Activated CD8-positive, alpha-beta memory T cell treated with anti-CD3 and anti-CD28 coated beads for 48 hours (primary cell): ENCODE data around the gene CHRNA4.
"Not testable (repeated sequence)": the region's sequence is repeated elsewhere in the genome, so short reads cannot be mapped to it uniquely, and the experiment has no call there.

ENCODE experiments used
- DNase-seq, 3 experiments: peaks; one replicate each; pipeline ENCODE4 v3.0.0-alpha.2; 2020; ENCODE audit warnings: low read depth in 2 of 3, low spot score in 2 of 3

Gene CHRNA4

DNA sequence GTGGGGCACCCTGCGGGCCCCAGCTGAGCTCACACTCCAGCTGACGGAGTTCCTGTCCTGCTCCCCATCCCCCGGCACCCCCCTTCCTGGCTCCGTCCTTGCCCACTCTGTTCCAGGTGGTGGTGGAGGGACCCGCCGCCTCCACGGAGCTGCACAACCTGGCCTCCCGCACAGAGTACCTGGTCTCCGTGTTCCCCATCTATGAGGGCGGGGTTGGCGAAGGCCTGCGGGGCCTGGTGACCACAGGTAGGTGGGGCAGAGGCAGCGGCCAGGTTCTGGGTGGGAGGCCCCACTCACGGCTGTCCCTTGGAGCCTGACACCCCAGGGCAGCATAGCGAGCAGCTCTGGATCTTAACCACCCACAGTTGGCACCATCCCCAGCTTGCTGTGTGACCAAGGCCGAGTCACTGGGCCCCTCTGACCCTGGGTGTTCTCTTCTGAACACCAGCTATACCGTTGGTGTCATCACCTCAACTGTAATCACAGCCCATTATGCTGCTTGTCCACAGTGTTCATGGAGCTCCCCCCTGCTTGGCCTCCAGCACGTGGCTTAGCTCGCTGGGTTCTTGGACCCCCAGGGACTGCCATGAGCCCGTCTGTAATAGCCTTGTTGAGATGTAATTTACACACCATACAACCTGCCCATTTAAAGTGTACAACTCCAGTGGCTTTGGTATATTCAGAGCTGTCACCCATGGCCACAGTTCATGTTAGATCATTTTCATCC, 50.7 kb downstream of the CHRNA4 start:
- no peak for DNase-seq

DNA sequence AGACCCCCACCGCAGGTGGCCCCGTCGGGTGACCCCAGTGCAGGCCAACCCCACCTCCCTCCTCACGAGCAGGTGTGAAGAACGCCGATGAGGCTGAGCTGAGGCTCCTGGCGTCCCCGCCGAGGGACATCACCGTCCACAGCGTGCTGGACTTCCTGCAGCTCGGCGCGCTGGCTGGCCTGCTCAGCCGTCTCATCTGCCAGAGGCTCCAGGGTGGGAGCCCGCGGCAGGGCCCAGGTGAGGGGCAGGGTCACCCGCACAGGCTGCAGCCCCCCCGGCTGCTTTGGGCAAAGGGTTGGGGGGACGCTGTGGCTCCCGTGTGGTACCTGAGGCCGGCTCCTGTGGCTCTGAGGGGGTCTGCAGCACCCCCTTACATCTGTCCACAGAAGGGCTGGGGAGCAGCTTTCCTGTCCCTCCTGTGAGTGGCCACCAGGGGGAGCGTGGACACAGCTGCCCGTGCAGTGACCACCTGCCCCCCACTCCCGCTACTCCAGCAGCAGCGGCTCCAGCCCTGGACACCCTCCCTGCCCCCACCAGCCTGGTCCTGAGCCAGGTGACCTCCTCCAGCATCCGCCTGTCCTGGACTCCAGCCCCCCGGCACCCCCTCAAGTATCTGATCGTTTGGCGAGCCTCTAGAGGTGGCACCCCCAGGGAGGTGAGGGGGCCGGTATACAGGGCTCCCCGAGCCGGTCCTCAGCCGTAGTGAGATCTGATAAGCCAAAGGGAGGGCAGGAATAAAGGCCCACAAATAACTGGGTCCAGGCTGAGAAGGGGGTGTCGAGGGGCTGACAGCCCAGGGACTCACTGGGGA, 51.7 kb downstream of the CHRNA4 start:
- peak in 1 of 3 experiments; percentile 14 for DNase-seq

DNA sequence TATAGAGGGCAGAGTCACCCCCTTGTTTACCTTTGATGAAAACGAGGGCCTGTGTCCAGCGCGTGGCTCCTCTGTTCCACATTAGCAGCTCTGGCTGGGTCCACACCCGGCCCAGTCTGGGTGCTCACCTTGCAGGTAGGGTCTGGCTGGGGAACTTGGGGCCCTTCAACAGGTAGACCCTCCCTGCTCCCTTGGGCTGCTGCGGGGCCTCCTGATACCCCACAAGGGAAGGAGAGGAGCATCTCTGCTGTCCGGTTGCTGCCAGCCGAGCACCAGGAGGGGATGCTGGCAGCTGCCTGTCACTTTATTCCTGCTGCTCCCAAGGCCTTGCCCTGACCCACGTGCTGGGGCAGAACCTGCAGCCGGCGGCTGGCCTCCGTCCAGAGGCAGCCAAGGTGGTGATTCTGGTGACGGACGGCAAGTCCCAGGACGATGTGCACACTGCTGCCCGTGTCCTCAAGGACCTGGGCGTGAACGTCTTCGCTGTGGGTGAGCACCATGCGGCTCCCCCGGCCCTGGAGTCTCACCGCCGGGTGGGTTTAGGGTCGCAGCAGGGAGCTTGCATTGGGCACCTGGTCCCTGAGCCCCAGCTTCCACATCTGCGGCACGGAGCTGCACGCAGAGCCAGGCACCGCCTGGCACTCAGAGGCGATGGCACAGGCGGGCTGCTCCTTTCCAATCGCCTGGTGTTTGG, 52.8 kb downstream of the CHRNA4 start:
- no peak for DNase-seq

DNA sequence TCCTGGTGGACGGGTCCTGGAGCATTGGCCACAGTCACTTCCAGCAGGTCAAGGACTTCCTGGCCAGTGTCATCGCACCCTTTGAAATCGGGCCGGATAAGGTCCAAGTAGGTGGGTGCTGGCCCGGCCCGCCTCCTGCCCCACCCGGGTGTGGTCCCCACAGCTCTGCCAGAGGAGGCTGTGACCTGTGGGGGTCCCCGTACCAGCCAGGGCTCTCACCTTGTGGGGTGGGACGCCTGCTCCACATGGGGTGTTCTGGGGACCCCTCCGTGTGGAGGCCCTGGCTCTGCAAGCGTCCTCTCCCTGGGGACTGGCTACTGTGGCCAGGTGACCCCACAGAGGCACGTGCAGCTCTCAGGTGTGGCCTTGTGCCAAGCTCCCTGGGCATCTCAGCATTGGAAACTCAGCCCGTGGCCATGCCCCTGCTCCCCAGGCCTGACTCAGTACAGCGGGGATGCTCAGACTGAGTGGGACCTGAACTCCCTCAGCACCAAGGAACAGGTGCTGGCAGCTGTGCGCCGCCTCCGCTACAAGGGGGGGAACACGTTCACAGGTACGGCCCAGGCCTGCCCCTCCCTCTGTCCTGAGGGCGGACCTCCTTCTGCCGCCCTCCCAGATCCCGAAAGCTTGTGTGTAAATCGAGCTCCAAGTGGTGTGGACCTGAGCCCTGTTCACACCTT, 53.5 kb downstream of the CHRNA4 start:
- DNase-seq = no peak

DNA sequence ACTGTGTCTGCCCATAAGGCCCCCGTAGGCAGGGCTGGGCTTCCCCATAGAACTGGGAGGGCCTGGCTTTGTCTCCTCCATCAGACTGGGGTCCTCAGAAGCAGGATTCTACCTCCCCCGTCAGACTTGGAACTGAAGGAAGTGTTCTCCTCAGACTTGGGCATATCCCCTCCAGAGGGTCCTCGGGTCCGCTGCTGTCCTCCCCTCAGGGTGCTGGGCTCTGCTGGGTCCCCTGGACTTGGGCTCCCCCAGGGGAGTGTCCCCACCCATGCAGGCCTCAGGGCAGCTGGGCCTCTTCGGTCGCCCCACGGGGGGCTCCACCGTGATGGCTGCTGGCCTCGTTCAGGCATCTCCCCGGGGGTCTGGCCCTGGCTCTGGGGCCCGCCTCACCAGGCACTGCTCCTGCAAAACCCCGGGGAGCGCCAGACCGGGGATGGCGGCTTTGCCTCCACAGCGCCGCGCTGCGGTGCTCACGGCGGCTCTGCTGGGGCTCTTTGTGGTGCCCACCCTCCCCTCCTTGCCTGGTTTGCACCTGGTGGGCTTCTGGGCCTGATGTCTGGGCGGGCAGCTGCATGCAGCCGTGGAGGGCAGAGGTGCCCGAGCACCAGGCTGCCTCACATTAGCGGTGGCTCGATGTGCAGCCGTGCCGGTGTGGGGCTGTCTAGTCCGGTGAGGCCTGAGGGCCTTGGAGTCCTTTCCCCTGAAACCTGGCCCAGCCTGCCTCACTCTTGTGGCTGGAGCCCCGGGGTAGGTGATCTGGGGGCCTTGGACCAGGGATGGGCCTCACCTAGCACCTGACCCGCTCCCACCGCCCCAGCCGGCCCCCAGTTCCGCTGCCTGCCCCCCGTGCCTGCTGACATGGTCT, 54.2 kb downstream of the CHRNA4 start:
- no peak for DNase-seq

DNA sequence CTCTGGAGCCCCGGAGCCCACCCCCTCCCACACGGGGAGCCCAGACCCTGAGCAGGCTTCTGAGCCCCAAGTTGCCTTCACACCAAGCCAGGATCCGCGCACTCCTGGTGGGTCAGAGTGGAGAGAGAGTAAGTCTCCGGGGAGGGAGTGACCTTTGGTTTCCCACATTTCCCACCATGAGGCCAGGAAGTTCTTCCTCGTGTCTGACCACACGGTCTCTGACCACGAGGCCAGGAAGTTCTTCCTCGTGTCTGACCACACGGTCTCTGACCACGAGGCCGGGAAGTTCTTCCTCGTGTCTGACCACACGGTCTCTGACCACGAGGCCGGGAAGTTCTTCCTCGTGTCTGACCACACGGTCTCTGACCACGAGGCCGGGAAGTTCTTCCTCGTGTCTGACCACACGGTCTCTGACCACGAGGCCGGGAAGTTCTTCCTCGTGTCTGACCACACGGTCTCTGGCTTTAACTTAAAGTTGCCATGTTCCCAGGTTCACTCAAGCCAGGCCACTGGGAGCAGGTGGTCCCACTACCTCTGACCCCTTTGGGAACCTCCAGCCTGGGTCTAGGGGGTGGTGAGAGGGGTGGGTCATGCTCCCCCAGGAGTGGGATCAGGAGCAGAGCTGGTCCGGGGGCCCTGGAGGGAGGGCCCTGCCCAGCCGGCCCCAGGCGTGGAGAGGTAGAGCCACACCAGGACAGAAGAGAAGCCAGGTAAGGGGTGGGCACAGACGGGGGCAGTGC, 55.0 kb downstream of the CHRNA4 start:
- not testable (repeated sequence) for DNase-seq

DNA sequence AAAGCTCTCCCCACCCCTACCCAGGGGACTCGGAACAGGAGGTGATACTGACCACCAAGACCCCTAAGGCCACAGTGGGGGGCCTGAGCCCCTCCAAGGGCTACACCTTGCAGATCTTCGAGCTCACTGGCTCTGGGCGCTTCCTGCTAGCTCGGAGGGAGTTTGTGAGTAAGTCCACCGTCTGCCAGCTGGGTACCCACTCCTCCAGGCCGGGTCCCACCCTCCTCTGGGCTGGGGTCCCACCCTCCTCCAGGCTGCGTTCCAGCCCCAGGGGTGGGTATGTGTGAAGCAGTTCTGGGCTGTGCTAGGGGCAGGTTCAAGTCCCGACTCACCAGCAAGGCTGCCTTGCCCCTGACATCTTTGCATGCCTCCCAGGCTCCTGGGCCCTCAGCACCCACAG, 55.8 kb downstream of the CHRNA4 start:
- no peak for DNase-seq

DNA sequence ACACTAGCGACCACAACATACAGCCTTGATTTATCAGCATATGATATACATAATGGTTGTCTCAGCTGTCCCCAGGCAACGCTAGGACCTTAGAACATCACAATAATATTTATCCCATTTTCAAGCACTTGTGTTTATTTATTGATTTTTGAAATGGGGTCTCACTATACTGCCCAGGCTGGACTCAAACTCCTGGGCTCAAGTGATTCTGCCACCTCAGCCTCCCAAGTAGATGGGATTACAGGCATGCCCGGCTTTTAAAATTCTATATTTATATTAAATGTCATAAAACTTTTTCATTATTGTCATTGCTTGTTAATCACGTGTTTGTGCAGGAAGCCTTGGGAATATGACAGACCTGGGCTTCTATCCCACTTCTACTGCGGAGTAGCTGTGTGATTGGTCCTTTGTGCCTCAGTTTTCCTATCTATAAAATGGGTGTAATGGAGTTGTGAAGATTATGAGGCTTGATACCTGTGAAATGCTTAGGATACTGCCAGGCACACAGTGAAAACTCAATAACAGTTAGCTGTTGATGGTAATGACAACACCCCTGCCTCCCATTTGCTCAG, 58.0 kb downstream of the CHRNA4 start:
- DNase-seq = no peak

DNA sequence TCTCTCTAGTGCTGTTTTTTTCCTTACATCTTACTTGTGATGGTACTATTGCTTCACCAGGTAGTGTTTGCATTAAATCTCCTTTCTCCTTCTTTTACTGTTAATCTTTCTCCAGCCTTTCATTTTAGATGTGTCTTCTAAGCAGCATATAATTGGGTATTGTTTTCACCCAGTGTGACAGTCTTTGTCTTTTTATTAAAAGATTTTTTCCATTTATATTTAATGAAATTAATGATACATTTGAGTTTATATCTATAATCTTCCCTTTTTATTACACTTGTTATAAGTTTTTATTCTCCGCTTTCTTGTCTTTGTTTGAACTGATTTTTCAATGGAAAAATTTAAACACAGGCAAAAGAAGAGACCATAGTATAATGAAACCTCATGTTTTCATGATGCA, 59.5 kb downstream of the CHRNA4 start:
- no peak for DNase-seq

DNA sequence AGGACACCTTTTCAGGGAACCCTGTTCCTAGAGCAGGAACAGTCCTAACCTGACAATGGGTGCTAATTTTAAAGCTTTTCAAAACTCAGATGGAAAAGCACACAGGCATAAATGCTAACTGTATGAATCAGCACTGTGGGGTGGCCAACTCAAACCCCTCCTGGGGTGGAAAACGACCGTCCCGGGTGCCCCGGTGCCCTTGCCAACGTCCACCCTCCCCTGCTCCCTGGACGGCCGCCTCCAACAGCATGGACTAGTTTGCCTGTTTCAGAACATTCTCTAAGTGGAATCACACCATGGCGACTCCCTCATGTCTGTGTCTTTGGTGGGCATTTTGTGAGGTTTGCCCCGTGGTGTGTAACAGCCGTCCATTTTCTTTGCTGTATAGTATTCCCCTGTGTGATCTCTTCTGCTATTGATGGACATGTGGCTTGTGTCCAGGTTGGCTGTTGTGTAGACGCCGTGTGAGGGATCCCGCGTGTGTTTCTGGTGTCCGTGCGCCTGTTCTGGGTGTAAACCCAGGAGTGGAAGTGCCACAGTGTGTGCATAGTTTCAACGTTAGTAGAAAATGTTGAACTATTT, 62.3 kb downstream of the CHRNA4 start:
- DNase-seq = no peak

DNA sequence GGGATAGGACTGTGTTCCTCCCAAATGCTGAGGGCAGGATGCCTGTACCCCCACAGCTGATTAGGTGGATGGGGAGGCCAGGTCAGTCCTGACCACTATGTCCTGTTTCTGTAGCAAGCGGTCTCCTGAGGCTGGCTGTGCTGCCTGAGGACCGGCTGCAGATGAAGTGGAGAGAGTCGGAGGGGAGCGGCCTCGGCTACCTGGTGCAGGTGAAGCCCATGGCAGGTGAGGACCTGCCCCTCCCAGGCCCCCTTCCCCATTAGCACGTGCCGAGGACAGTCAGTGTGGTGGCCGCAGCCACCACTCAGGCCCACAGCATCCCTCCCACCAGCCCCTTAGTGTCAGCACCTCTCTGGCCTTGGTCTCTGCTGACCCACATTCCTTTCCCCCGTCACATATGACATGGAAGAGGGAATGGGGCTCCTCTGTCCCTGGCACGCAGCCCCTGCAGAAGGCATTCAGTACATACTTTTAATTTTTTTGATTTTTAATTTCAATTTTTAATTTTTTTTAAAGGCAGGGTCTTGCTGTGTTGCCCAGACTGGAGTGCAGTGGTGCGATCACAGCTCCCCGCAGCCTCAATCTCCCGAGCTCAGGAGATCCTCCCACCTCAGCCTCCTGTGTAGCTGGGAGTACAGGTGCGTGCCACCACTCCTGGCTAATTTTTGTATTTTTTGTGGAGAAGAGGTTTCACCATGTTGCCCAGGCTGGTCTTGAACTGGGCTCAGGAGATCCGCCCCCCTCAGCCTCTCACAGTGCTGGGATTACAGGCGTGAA, 63.2 kb downstream of the CHRNA4 start:
- no peak for DNase-seq

DNA sequence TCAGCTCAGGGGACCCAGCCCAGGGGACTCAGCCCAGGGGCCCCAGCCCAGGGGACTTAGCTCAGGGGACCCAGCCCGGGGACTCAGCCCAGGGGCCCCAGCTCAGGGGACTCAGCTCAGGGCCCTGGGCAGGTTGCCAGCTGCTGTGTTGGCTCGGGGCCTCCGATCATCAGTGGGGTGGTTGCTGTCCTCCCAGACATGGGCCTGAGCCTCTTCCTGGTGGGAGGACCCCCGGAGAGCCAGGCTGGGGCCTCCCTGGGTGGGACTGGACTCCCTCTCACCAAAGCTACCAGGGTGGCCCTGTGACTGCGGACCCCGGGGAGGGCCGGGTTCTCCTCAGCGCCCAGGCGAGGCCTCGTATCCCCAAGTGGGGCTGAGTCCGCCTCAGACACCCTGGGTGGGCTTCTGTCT, 63.8 kb downstream of the CHRNA4 start:
- DNase-seq = no peak

DNA sequence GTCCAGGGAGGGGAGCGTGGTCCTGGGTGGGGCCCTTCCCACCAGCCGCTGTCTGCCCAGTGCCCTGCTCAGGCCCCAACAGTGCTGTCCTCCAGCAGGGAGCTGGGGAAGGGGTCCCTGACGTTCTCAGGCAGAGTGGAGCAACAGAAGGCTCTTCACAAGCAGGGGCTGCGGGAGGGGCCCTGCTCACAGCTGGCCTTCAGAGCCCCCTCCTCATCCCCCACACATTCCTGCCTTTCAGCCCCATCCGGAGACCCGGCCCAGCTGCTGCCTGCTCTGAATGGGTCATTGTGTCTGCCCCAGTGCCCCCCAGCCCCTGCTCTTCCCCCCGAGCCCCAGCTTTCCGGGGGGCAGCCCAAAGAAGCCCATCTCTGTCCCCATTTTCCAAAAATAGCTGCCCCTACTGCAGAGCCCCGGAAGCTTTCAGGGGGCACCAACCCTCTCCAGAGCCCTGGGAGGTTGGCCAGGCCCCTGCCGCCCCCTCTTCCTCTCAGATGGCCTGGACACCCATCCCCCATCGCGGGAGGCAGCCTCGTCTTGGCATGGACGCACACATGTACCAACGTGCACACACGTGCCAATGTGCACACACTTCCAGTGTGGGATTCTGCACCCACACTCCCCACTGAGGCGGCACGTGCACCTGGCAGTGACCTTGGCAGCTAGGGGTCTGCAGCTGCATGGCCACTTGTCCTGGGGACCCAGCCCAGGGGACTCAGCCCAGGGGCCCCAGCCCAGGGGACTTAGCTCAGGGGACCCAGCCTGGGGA, 64.4 kb downstream of the CHRNA4 start:
- DNase-seq = no peak

DNA sequence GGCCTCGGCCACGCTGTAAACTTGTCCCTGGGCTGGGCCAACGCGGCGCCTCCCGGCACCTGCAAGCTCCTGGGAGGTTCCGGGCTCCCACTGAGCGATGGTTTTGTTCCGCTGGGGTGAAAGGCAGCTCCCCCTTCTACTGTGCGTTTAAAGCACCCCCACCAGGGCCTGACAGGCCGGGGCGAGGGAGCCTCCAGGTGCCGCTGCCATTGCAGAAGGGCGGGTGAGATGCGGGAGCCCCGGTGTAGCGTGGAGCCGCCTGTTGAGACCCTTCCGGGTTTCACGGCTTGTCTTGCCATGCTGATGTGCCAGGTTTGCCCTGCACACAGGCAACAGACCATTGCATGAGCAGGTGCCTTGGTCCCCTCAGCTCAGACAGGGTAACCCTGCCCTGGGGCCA, 65.3 kb downstream of the CHRNA4 start:
- DNase-seq = no peak

DNA sequence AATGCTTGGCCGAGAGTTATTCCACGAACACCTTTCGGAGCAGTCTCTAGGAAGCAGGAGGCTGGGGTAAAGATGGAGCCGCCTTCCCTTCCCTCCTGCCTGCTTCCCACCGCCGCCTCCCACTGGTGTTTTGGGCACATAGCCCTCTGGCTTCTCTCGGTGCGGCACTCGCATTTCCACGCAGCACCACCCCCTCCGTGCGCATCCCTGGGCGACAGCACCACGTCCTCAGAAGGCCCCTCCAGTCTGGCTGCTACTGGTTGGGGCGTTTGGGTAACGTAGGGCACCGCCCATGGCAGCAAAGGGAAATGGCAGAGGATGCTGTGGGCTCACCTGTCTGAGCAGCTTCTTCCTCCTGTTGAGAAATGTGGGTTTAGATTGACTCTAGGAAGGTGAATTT, 65.7 kb downstream of the CHRNA4 start:
- DNase-seq = no peak

DNA sequence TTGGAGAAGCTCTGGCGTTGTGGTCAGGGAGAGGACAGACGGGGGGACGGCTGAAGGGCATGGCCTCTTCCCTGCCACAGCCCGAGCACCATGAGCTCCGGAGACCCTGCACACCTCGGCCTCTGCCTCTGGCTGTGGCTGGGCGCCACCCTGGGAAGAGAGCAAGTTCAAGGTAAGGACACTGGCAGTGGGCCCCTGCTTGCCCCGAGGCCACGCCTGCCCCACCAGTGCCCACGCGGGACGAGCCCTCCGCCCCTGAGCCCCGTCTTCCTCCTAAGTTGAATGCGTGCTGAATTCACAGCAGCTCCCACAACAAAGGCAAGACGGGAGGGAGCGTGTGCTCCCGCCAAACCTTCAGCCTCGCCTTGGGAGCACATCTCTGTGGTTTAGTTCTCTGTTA, 66.1 kb downstream of the CHRNA4 start:
- DNase-seq = no peak

DNA sequence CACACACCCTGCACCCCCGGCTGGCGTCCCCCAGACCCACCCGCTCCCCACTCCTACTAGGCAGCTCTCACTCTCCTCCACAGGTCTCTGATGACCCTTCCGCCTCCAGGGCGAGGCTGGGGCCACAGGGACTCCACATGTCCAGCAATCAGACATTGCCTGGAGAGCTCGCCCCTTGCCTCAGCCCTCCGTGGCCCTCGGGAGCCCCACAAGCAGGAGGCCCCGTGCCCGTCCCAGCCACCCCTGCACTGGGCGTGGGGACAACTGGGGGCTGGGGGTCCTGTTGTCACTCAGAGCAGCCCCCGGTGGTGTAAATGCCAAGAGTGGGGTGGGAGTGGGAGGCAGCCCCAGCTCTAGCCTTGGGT, 66.6 kb downstream of the CHRNA4 start:
- DNase-seq = no peak
